GM12878 (cell line): ENCODE results near the gene CDC37L1. TPM values are rescaled to one million over a fixed set of nuclear protein-coding genes. Genes with fewer than 3 reads are reported as not detected.

Experiments
- BRCA1 ChIP-seq: IDR thresholded peaks from 2 replicates; pipeline ENCODE4 v1.6.1; 2011; ENCODE audit warnings: low read depth, low read length, improper control_type of control experiment
- CBFB ChIP-seq: IDR thresholded peaks from 2 replicates; pipeline ENCODE4 v1.6.1; 2016; ENCODE audit warnings: antibody characterized with exemption, low read depth
- CEBPB ChIP-seq, 2 experiments: fragments of 150-350 bp in 1 of 2; IDR thresholded peaks; 2 replicates each; pipeline ENCODE4 v1.6.1; 2012 to 2014; ENCODE audit warnings: low read depth in 2 of 2, low read length in 2 of 2, borderline replicate concordance in 1 of 2, inconsistent platforms in 1 of 2
- EGR1 ChIP-seq, 2 experiments: IDR thresholded peaks; 1 replicate in 1 of 2; 2 replicates in 1 of 2; pipeline ENCODE4 v1.6.1; 2011 to 2012; ENCODE audit warnings: low read depth in 2 of 2, low read length in 2 of 2, borderline replicate concordance in 1 of 2, mild to moderate bottlenecking in 1 of 2, moderate library complexity in 1 of 2
- IKZF1 ChIP-seq: fragments of 450-650 bp; conservative IDR thresholded peaks from 2 replicates; pipeline ENCODE4 v1.6.1; 2017; ENCODE audit warnings: antibody characterized with exemption, mild to moderate bottlenecking
- IKZF2 ChIP-seq, 2 experiments: fragments of 450-650 bp; IDR thresholded peaks; 2 replicates each; pipeline ENCODE4 v1.6.1; 2017; ENCODE audit warnings: mild to moderate bottlenecking in 2 of 2, moderate library complexity in 2 of 2
- LARP7 ChIP-seq: fragments of 450-650 bp; IDR thresholded peaks from 2 replicates; pipeline ENCODE4 v1.6.1; 2017; ENCODE audit warnings: mild to moderate bottlenecking
- MTA2 ChIP-seq: fragments of 450-650 bp; IDR thresholded peaks from 2 replicates; pipeline ENCODE4 v1.6.1; 2016; ENCODE audit warnings: low read depth, mild to moderate bottlenecking, moderate library complexity
- MYB ChIP-seq: fragments of 150-350 bp; IDR thresholded peaks from 2 replicates; pipeline ENCODE4 v1.6.1; 2014; ENCODE audit warnings: mild to moderate bottlenecking, low read depth, low read length, borderline replicate concordance
- NFYB ChIP-seq: IDR thresholded peaks from 2 replicates; pipeline ENCODE4 v1.6.1; 2011; ENCODE audit warnings: low read depth, mild to moderate bottlenecking, low read length, improper control_type of control experiment, moderate library complexity; ENCODE audit not compliant: insufficient read depth
- PML ChIP-seq: IDR thresholded peaks from 2 replicates; pipeline ENCODE4 v1.6.1; 2012; ENCODE audit warnings: low read length, inconsistent platforms
- POLR2AphosphoS5 ChIP-seq: IDR thresholded peaks from 2 replicates; pipeline ENCODE4 v1.6.1; 2011; ENCODE audit warnings: mild to moderate bottlenecking, low read length, inconsistent platforms
- POU2F2 ChIP-seq: IDR thresholded peaks from 3 replicates; pipeline ENCODE4 v1.6.1; 2011; ENCODE audit warnings: low read depth, mild to moderate bottlenecking, low read length, borderline replicate concordance
- RAD21 ChIP-seq: IDR thresholded peaks from 2 replicates; pipeline ENCODE4 v1.6.1; 2011; ENCODE audit warnings: mild to moderate bottlenecking, low read depth, low read length, moderate library complexity; ENCODE audit not compliant: insufficient read depth
- RAD51 ChIP-seq: fragments of 450-650 bp; IDR thresholded peaks from 2 replicates; pipeline ENCODE4 v1.6.1; 2016; ENCODE audit warnings: moderate library complexity, mild to moderate bottlenecking, inconsistent platforms
- RCOR1 ChIP-seq: conservative IDR thresholded peaks from 2 replicates; pipeline ENCODE4 v1.6.1; 2012; ENCODE audit warnings: low read depth, low read length, improper control_type of control experiment
- SPI1 ChIP-seq: IDR thresholded peaks from 2 replicates; pipeline ENCODE4 v1.6.1; 2011; ENCODE audit warnings: low read depth, mild to moderate bottlenecking, low read length, moderate library complexity, borderline replicate concordance; ENCODE audit not compliant: insufficient read depth
- STAT1 ChIP-seq: fragments of 450-650 bp; conservative IDR thresholded peaks from 2 replicates; pipeline ENCODE4 v1.6.1; 2014; ENCODE audit warnings: antibody characterized with exemption, mild to moderate bottlenecking
- polyA plus RNA-seq, 11 experiments: library from polyadenylated mRNA; depleted of rRNA in 4 of 11; unstranded in 6 of 11; stranded (reverse) in 5 of 11; fragments of >200 nt; fragmentation: Nextera tagmentation in 4 of 11; fragmentation: Illumina TruSeq in 1 of 11; extraction: Ambion mirVana in 4 of 11; extraction: Trizol in 1 of 11; gene quantifications; 1 replicate in 1 of 11; 2 replicates in 10 of 11; pipeline versions ENCODE4 v1.2.1 to v1.2.3, GENCODE V29; 2011 to 2016; ENCODE audit warnings: inconsistent platforms in 2 of 11, missing spikeins in 2 of 11, low read depth in 1 of 11
- total RNA-seq, 4 experiments: library from RNA; depleted of rRNA in 3 of 4; stranded (reverse); fragments of >200 nt in 3 of 4; fragmentation: Illumina TruSeq in 1 of 4; extraction: Trizol in 1 of 4; gene quantifications; 2 replicates each; pipeline versions ENCODE4 v1.2.1 to v1.2.3, GENCODE V29; 2013 to 2021
- TF ChIP-seq, protein P1 (sequence below): IDR thresholded peaks from 2 replicates; pipeline ENCODE4 v1.6.1; 2012; ENCODE audit warnings: low read length, inconsistent platforms
- TF ChIP-seq, protein P2 (sequence below): IDR thresholded peaks from 2 replicates; pipeline ENCODE4 v1.6.1; 2012; ENCODE audit warnings: low read depth, low read length, improper control_type of control experiment

CDC37L1 gene
- total and polyA plus RNA-seq, 10 of the 15 experiments (the other 5 are each of a cell fraction or from before 2014, with no cell fraction given): 2.2 to 16.6 (median 8.2) TPM

DNA sequence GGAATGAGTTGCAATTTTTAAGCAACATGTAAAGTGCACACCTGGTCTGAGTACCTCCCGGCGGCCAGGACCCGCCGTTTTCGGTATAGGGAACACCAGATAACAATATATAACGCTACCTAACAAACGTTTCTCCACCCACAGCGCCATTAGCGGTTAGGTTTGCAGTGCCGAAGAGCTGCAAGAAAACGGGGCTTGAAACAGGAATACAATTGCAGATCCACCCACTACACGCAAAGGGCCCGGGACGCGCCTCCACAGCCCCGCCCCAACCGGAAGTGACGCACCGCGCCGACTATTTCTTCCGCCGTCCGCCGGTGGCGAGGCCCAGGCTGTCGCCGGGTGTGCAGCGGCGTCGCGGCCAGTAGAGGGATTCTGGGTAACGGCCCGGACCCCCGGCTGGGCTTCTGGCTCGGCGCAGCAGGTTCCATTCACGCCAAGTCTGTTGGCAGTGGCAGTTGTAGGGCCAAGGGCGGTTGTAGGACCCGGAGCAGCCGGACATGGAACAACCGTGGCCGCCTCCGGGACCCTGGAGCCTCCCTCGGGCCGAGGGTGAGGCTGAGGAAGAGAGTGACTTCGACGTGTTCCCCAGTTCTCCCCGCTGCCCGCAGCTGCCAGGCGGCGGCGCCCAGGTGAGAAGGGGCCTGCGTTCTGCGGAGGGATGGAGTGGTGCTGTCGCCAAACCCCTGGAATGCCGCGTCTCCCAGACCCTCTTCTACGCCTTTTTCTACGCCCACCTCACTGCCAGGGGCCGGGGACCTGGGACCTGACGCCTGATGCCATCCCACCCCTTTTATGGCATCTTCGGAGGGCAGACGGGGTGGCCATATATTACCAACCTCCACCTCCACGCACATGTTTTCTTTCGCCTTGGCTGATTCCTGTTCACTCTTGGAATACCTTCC is at the start of gene CDC37L1 (continued):
- TF ChIP-seq POU2F2 (peak; percentile 86), LARP7 (peak; percentile 76; the same call in 1 of the 2 replicates), NFYB (no peak), CBFB (peak; percentile 88), RAD21 (peak; percentile 21; the same call in 1 of the 2 replicates), MTA2 (peak; percentile 45; the same call in 1 of the 2 replicates), CEBPB (IDR thresholded peaks at IDR 0.05; ENCODE audit: borderline replicate concordance in 1 of 2, low read depth in 2 of 2, low read length in 2 of 2) (no peak), PML (peak; percentile 98), IKZF1 (peak; percentile 89), MYB (0 out of 2 replicates have a peak, but pooled peaks have one; percentile 16), RCOR1 (peak; percentile 65; the same call in 1 of the 2 replicates), POLR2AphosphoS5 (peak; percentile 98), IKZF2 (IDR thresholded peaks at IDR 0.05) (peak; percentile 9 to 34; a peak in 3 of 4 replicates), EGR1 (IDR thresholded peaks at IDR 0.05; ENCODE audit: borderline replicate concordance in 1 of 2, low read depth in 2 of 2, low read length in 2 of 2) (peak in 1 of 2 experiments; percentile 43; a peak in 1 of 3 replicates), STAT1 (no peak), RAD51 (no peak), BRCA1 (no peak), SPI1 (no peak)
- TF ChIP-seq, protein P1, sequence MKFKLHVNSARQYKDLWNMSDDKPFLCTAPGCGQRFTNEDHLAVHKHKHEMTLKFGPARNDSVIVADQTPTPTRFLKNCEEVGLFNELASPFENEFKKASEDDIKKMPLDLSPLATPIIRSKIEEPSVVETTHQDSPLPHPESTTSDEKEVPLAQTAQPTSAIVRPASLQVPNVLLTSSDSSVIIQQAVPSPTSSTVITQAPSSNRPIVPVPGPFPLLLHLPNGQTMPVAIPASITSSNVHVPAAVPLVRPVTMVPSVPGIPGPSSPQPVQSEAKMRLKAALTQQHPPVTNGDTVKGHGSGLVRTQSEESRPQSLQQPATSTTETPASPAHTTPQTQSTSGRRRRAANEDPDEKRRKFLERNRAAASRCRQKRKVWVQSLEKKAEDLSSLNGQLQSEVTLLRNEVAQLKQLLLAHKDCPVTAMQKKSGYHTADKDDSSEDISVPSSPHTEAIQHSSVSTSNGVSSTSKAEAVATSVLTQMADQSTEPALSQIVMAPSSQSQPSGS: no peak
- TF ChIP-seq, protein P2, sequence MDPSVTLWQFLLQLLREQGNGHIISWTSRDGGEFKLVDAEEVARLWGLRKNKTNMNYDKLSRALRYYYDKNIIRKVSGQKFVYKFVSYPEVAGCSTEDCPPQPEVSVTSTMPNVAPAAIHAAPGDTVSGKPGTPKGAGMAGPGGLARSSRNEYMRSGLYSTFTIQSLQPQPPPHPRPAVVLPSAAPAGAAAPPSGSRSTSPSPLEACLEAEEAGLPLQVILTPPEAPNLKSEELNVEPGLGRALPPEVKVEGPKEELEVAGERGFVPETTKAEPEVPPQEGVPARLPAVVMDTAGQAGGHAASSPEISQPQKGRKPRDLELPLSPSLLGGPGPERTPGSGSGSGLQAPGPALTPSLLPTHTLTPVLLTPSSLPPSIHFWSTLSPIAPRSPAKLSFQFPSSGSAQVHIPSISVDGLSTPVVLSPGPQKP: peak; percentile 96
